Measurements from ENCODE around the gene METTL9. TPM values are rescaled to one million over a fixed set of nuclear protein-coding genes. Genes with fewer than 3 reads are reported as not detected.

Gene METTL9
- total RNA-seq, 1 donor from 2014 or later = 97.7 TPM

DNA sequence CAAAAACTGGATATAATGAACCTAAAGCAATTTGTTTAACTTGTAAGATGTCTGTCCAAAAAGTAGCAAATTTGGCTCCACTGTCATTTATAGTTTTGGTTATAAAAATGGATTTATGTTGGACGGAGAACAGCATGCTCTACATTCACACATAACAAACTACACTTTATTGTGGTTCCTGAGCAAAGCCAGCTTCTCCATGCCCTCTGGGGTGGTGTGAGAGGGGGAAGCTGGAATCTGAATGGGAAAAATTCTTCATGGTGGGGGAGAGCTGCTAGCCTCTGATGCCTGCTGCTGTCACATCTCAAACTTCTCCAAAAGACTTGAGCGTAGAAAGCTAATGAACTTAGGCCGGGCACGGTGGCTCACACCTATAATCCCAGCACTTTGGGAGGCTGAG is 9.8 kb upstream of the METTL9 start:
- H3K27ac ChIP-seq = no peak overlapping the region
- no peaks in the 10 kb centered on the region for H3K36me3 ChIP-seq
- no peaks in the 10 kb centered on the region for H3K9me3 ChIP-seq
- TF ChIP-seq CTCF (IDR thresholded peaks at IDR 0.05) = no peak
- TF ChIP-seq POLR2AphosphoS5 (IDR thresholded peaks at IDR 0.05; ENCODE audit: insufficient read depth in 1 of 2, low read depth in 1 of 2) = no peak
- TF ChIP-seq POLR2A (IDR thresholded peaks at IDR 0.05) = no peak
- intact Hi-C loops (cut with DNase I) = no loop called here
- peaks cover 8% of the 10 kb centered on the region for H3K4me1 ChIP-seq
- DNase-seq (ENCODE audit: extremely low spot score in 2 of 2) = no peak
- no peaks in the 10 kb centered on the region for H3K27me3 ChIP-seq
- no peak overlapping the region for H3K4me3 ChIP-seq

GRCh38 chr16:21590287-21590686 is 9.1 kb upstream of the METTL9 start:
- H3K27ac ChIP-seq = no peak overlapping the region
- H3K27me3 ChIP-seq = no peaks in the 10 kb centered on the region
- H3K4me3 ChIP-seq = no peak overlapping the region
- H3K4me1 ChIP-seq = peaks cover 8% of the 10 kb centered on the region
- TF ChIP-seq POLR2AphosphoS5 (IDR thresholded peaks at IDR 0.05; ENCODE audit: insufficient read depth in 1 of 2, low read depth in 1 of 2) (peak in 1 of 2 donors; percentile 12), CTCF (IDR thresholded peaks at IDR 0.05) (no peak), POLR2A (IDR thresholded peaks at IDR 0.05) (no peak)
- intact Hi-C loops (cut with DNase I) = no loop called here
- no peaks in the 10 kb centered on the region for H3K36me3 ChIP-seq
- no peaks in the 10 kb centered on the region for H3K9me3 ChIP-seq
- DNase-seq (ENCODE audit: extremely low spot score in 2 of 2) = no peak

GRCh38 chr16:21590796-21591195 is 8.6 kb upstream of the METTL9 start:
- H3K36me3 ChIP-seq = no peaks in the 10 kb centered on the region
- TF ChIP-seq CTCF (IDR thresholded peaks at IDR 0.05) (no peak), POLR2AphosphoS5 (IDR thresholded peaks at IDR 0.05; ENCODE audit: insufficient read depth in 1 of 2, low read depth in 1 of 2) (no peak), POLR2A (IDR thresholded peaks at IDR 0.05) (no peak)
- no peak for DNase-seq (ENCODE audit: extremely low spot score in 2 of 2)
- H3K4me1 ChIP-seq = peaks cover 8% of the 10 kb centered on the region
- no peak overlapping the region for H3K4me3 ChIP-seq
- H3K27ac ChIP-seq = no peak overlapping the region
- no peaks in the 10 kb centered on the region for H3K9me3 ChIP-seq
- H3K27me3 ChIP-seq = no peaks in the 10 kb centered on the region
- intact Hi-C loops (cut with DNase I) = no loop called here

- Histone ChIP-seq H3K27ac (no peak overlapping the region), H3K4me3 (no peak overlapping the region), H3K27me3 (no peaks in the 10 kb centered on the region), H3K36me3 (no peaks in the 10 kb centered on the region), H3K9me3 (no peaks in the 10 kb centered on the region), H3K4me1 (peaks cover 8% of the 10 kb centered on the region)
- DNase-seq (ENCODE audit: extremely low spot score in 2 of 2) = no peak
- no peak for TF ChIP-seq CTCF (IDR thresholded peaks at IDR 0.05)
- TF ChIP-seq POLR2AphosphoS5 (IDR thresholded peaks at IDR 0.05; ENCODE audit: insufficient read depth in 1 of 2, low read depth in 1 of 2) = no peak
- TF ChIP-seq POLR2A (IDR thresholded peaks at IDR 0.05) = no peak
- intact Hi-C loops (cut with DNase I) = no loop called here
These were observed 7.2 kb upstream of the METTL9 start for GRCh38 chr16:21592191-21592590.

DNA sequence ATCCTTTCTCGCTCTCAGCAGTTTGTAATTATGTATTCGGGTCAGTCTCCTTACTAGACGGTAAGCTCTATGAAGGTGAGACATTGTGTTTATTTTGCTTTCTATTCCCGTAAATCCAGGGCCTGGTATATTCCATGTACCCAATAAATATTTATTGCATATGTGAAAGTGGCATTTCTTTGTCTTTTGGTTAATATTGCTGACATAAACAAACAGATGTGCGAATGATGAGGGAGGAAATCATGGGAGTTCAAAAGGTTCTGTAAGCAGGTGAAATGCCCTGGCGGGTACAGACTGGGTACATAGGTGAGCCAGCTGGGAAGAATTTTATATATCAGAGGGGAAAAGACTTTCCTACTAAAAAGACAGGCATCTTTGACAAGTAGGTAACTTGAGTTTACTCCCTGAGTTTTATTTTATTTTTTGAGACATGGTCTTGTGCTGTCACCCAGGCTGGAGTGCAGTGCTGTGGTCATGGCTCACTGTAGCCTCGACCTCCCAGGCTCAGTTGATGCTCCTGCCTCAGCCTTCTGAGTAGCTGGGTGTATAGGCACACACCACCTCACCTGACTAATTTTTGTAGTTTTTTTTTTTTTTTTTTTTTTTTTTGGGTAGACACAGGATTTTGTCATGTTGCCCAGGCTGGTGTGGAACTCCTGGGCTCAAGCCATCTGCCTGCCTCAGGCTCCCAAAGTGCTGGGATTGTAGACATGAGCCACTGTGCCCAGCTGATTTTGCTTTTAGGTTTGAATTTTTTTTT is 5.7 kb upstream of the METTL9 start:
- TF ChIP-seq CTCF (IDR thresholded peaks at IDR 0.05) = no peak
- TF ChIP-seq POLR2A (IDR thresholded peaks at IDR 0.05) = no peak
- no peak for TF ChIP-seq POLR2AphosphoS5 (IDR thresholded peaks at IDR 0.05; ENCODE audit: insufficient read depth in 1 of 2, low read depth in 1 of 2)
- Histone ChIP-seq H3K36me3 (no peaks in the 10 kb centered on the region), H3K27ac (no peak overlapping the region), H3K9me3 (no peaks in the 10 kb centered on the region), H3K4me3 (no peak overlapping the region), H3K4me1 (peaks cover 13% of the 10 kb centered on the region), H3K27me3 (no peaks in the 10 kb centered on the region)
- intact Hi-C loops (cut with DNase I) = no loop called here
- no peak for DNase-seq (ENCODE audit: extremely low spot score in 2 of 2)
